Spleen (tissue), 11 donors: ENCODE data around the gene SAMD9L. TPM values are rescaled to one million over a fixed set of nuclear protein-coding genes. Genes with fewer than 3 reads are reported as not detected.

Experiments used
- DNase-seq: peaks from one replicate; pipeline ENCODE4 v3.0.0-alpha.2; 2020
- H3K27ac ChIP-seq, 8 donors: fragments of 200-600 bp; sonication (generic) in 7 of 8; 1 replicate in 4 of 8; 2 replicates in 4 of 8; pipeline versions ENCODE4 v1.5.0 to v1.8.0; 2016 to 2021; ENCODE audit warnings: inconsistent platforms in 4 of 8, mild to moderate bottlenecking in 4 of 8, moderate library complexity in 1 of 8
- H3K27me3 ChIP-seq, 7 donors: fragments of 200-600 bp; sonication (generic) in 6 of 7; replicated peaks in 1 of 7; 1 replicate in 4 of 7; 2 replicates in 3 of 7; pipeline versions ENCODE4 v1.5.0 to v1.8.0; 2016 to 2021; ENCODE audit warnings: inconsistent platforms in 3 of 7, mild to moderate bottlenecking in 1 of 7
- H3K36me3 ChIP-seq, 6 donors: fragments of 200-600 bp; sonication (generic) in 5 of 6; 1 replicate in 4 of 6; 2 replicates in 2 of 6; pipeline versions ENCODE4 v1.5.0 to v1.8.0; 2016 to 2021; ENCODE audit warnings: inconsistent platforms in 2 of 6
- H3K4me1 ChIP-seq, 6 donors: fragments of 200-600 bp; sonication (generic) in 5 of 6; 1 replicate in 3 of 6; 2 replicates in 3 of 6; pipeline versions ENCODE4 v1.5.0 to v1.8.0; 2016 to 2021; ENCODE audit warnings: inconsistent platforms in 3 of 6
- H3K4me3 ChIP-seq, 8 donors: fragments of 200-600 bp; sonication (generic) in 7 of 8; 1 replicate in 4 of 8; 2 replicates in 4 of 8; pipeline versions ENCODE4 v1.5.0 to v1.8.0; 2016 to 2021; ENCODE audit warnings: inconsistent platforms in 4 of 8, mild to moderate bottlenecking in 4 of 8, moderate library complexity in 2 of 8
- H3K9me3 ChIP-seq, 8 donors: fragments of 200-600 bp; sonication (generic) in 7 of 8; 1 replicate in 4 of 8; 2 replicates in 4 of 8; pipeline versions ENCODE4 v1.5.0 to v1.8.0; 2016 to 2021; ENCODE audit warnings: inconsistent platforms in 4 of 8
- POLR2A ChIP-seq, 3 donors: fragments of 450-650 bp; IDR thresholded peaks; one replicate each; pipeline ENCODE4 v1.5.1; 2017; ENCODE audit warnings: antibody characterized with exemption in 3 of 3, mild to moderate bottlenecking in 1 of 3
- POLR2AphosphoS5 ChIP-seq, 3 donors: sonication (generic); formaldehyde crosslinking; IDR thresholded peaks; one replicate each; pipeline ENCODE4 v1.5.1; 2017; ENCODE audit warnings: antibody characterized with exemption in 3 of 3
- WGBS, 5 donors: extraction: QIAGEN DNeasy Blood & Tissue Kit in 3 of 5; methylation state at CpG; one replicate each; pipeline versions ENCODE4 v1.1.5 to v1.1.7; 2013 to 2018; 5-methylcytosine and 5-hydroxymethylcytosine counted together
- intact Hi-C: fragments of 100-400 bp; cut with DNase I; formaldehyde crosslinking; loops from one replicate; pipeline ENCODE4 v1.15.0; 2023; ENCODE audit warnings: low total_unique reads
- polyA plus RNA-seq, 3 donors: library from polyadenylated mRNA; stranded (reverse); fragments of 200-250 nt; gene quantifications; one replicate each; pipeline ENCODE4 v1.2.1, GENCODE V29; 2013
- total RNA-seq, 7 donors: library from RNA; depleted of rRNA in 3 of 7; stranded (reverse); fragments of >200 nt in 3 of 7; fragmentation: NEBNext Ultra II Directional in 4 of 7; extraction: Animal tissue kit (Norgen Biotek cat#: 25700) in 4 of 7; gene quantifications; one replicate each; pipeline versions ENCODE4 v1.1.0 to v1.2.1, GENCODE V29; 2016 to 2021
- TF ChIP-seq, protein P1 (sequence below), 11 experiments: fragments of 200-600 bp in 7 of 11; fragments of 450-650 bp in 4 of 11; sonication (generic) in 4 of 11; IDR thresholded peaks in 8 of 11; conservative IDR thresholded peaks in 3 of 11; 1 replicate in 7 of 11; 2 replicates in 4 of 11; pipeline versions ENCODE4 v1.4.0 to v1.8.0; 2016 to 2021; ENCODE audit warnings: antibody characterized with exemption in 11 of 11, inconsistent platforms in 4 of 11, mild to moderate bottlenecking in 1 of 11
- donor health status: healthy with polysubstance abuse.
- donor health status: DM: no; HTN: no; CAD: no; lungs with moderate emphysema.
- donor health status: DM: no; HTN: no; CAD: no.
- donor health status: Bipolar disorder and iron deficiency.
- donor health status: healthy.
- donor health status: DM: no; HTN: no; CAD: no.
- donor health status: DM: yes; HTN: yes; CAD: no.

Gene SAMD9L
- total and polyA plus RNA-seq, 10 donors = 8.5 to 61.3 (median 44.2) TPM

DNA sequence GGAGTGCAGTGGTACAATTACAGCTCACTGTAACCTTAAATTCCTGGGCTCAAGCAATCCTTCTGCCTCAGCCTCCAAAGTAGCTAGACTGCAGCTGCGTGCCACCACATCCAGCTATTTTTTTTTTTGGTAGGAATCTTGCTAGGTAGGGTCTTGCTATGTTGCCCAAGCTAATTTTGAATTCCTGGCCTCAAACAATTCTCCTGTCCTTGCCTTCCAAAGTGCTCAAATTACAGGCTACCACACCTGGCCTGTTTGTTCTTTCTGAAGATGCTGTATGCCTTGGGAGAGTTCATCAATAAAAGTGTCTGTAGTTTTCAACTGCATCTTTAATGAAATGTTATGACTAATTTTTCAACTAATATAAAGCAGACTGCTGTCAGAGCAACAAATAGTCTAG is 30.9 kb downstream of the SAMD9L start:
- Histone ChIP-seq H3K27ac (peak overlapping the region; percentile 74 to 88 (median 84)), H3K9me3 (peaks cover 0 to 38% (median 18%) of the 10 kb centered on the region in 8 donors), H3K4me1 (peaks cover 10 to 43% (median 35%) of the 10 kb centered on the region in 6 donors), H3K36me3 (peaks cover 0 to 36% (median 8%) of the 10 kb centered on the region in 6 donors), H3K4me3 (peak overlapping the region; percentile 39 to 69 (median 51)), H3K27me3 (no peaks in the 10 kb centered on the region)
- intact Hi-C loops = no loop called here
- no peak for DNase-seq
- WGBS, 5 donors = 41 to 77% (median 63%) methylated on average over 1 of the region's 1 CpG
- TF ChIP-seq POLR2A (IDR thresholded peaks at IDR 0.05) (no peak), POLR2AphosphoS5 (IDR thresholded peaks at IDR 0.05) (no peak)
- TF ChIP-seq, protein P1, sequence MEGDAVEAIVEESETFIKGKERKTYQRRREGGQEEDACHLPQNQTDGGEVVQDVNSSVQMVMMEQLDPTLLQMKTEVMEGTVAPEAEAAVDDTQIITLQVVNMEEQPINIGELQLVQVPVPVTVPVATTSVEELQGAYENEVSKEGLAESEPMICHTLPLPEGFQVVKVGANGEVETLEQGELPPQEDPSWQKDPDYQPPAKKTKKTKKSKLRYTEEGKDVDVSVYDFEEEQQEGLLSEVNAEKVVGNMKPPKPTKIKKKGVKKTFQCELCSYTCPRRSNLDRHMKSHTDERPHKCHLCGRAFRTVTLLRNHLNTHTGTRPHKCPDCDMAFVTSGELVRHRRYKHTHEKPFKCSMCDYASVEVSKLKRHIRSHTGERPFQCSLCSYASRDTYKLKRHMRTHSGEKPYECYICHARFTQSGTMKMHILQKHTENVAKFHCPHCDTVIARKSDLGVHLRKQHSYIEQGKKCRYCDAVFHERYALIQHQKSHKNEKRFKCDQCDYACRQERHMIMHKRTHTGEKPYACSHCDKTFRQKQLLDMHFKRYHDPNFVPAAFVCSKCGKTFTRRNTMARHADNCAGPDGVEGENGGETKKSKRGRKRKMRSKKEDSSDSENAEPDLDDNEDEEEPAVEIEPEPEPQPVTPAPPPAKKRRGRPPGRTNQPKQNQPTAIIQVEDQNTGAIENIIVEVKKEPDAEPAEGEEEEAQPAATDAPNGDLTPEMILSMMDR (IDR thresholded peaks at IDR 0.05 in 8 of 11, conservative IDR thresholded peaks at IDR 0.05 in 3 of 11) = no peak

DNA sequence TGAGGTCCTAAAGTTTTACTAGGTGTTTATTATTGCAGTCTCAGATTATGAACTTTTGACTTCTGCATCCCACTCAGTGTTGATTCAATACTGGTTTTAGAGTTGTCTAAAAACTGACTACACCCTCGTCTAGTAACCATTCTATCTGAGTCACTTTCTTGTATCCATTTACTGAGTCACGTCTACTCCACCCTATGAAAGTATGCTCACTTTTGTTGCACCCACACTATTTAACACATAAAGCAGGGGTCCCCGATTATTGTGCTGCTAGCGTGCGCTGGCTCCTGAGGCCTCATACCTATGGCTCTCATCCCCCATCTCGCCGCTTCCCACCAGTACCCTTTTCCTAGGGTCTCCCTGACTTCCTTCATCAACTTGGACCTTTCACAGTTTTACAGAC is 32.4 kb downstream of the SAMD9L start:
- DNase-seq = no peak
- H3K27ac ChIP-seq = no peak overlapping the region
- 77 to 88% (median 86%) methylated on average over 7 of the region's 7 CpGs for WGBS, 5 donors
- TF ChIP-seq POLR2A (IDR thresholded peaks at IDR 0.05) = no peak
- no peak for TF ChIP-seq POLR2AphosphoS5 (IDR thresholded peaks at IDR 0.05)
- TF ChIP-seq, protein P1 (IDR thresholded peaks at IDR 0.05 in 8 of 11, conservative IDR thresholded peaks at IDR 0.05 in 3 of 11) = no peak
- H3K4me3 ChIP-seq = peak overlapping the region in 4 of 8 donors; percentile 48 to 69 (median 60)
- peaks cover 0 to 51% (median 18%) of the 10 kb centered on the region in 6 donors for H3K36me3 ChIP-seq
- peaks cover 10 to 43% (median 35%) of the 10 kb centered on the region in 6 donors for H3K4me1 ChIP-seq
- H3K9me3 ChIP-seq = peaks cover 0 to 50% (median 30%) of the 10 kb centered on the region in 8 donors
- H3K27me3 ChIP-seq = no peaks in the 10 kb centered on the region
- intact Hi-C loops = no loop called here

DNA sequence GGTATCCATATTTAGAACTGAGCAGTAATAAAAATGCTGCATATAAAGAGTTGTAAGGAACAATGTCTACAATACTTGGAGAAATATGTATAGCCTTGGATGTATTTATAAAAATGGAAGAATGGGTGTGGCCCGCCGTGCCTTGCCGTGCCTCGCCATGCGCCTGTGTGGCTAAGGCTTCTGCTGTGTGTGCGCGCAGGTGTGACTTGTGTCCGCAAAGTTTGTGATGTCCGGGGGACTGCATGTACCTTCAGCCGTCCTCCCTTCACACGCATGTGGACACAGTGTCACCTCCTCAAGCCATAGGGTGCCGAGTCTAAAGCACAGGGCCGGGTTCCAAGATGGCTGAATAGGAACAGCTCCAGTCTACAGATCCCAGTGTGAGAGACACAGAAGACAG is 40.2 kb downstream of the SAMD9L start:
- Histone ChIP-seq H3K9me3 (peaks cover 36 to 99% (median 96%) of the 10 kb centered on the region in 8 donors), H3K27me3 (no peaks in the 10 kb centered on the region), H3K36me3 (peaks cover 35 to 93% (median 71%) of the 10 kb centered on the region in 6 donors), H3K4me3 (peak overlapping the region in 1 of 8 donors; percentile 41), H3K27ac (no peak overlapping the region), H3K4me1 (no peaks in the 10 kb centered on the region)
- intact Hi-C loops = no loop called here
- no peak for DNase-seq
- 92 to 98% (median 98%) methylated on average over 13 of the region's 13 CpGs for WGBS, 5 donors
- TF ChIP-seq, protein P1 (IDR thresholded peaks at IDR 0.05 in 8 of 11, conservative IDR thresholded peaks at IDR 0.05 in 3 of 11) = no peak
- TF ChIP-seq POLR2A (IDR thresholded peaks at IDR 0.05) = no peak
- TF ChIP-seq POLR2AphosphoS5 (IDR thresholded peaks at IDR 0.05) = no peak

DNA sequence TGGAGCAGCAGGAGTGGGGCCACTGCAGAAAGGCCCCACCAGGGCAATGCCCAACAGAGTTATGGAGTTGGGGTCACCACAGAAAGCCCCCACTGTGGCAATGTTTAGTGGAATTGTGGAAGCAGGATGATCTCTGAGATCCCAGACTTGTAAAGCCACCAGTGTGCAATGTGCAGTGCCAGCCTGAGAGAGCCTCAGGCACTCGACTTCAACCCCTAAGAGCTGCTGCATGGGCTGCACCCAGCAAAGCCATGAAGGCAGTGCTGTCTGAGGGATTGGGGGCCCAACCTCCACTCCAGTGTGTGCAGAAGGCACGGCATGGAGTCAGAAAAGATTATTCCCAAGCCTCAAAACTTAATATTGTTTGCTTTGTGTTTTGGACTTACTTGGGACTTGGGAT is 50.8 kb downstream of the SAMD9L start:
- Histone ChIP-seq H3K4me3 (no peak overlapping the region), H3K27ac (no peak overlapping the region), H3K4me1 (no peaks in the 10 kb centered on the region), H3K27me3 (no peaks in the 10 kb centered on the region), H3K36me3 (no peaks in the 10 kb centered on the region), H3K9me3 (peaks cover 25 to 75% (median 61%) of the 10 kb centered on the region in 8 donors)
- TF ChIP-seq POLR2A (IDR thresholded peaks at IDR 0.05) (no peak), POLR2AphosphoS5 (IDR thresholded peaks at IDR 0.05) (peak in 1 of 3 donors; percentile 23)
- 74 to 100% (median 88%) methylated on average over 2 of the region's 2 CpGs for WGBS, 5 donors
- intact Hi-C loops = no loop called here
- no peak for DNase-seq
